Measurements from ENCODE around the gene KCNN1.

The KCNN1 gene

GRCh38 chr19:17926044-17926443 lies 40.9 kb upstream of the KCNN1 start:
- Histone ChIP-seq H3K4me3 (IDR thresholded peaks at IDR 0.05; ENCODE audit: insufficient read depth, low read depth, low read length) (no peak overlapping the region), H3K9ac (no peak overlapping the region), H3K4me2 (no peak overlapping the region), H3K27ac (no peak overlapping the region), H4K20me1 (ENCODE audit: insufficient read depth) (no peaks in the 10 kb centered on the region), H3K4me1 (ENCODE audit: low read depth, poor library complexity, severe bottlenecking) (peaks cover 21% of the 10 kb centered on the region), H2AFZ (ENCODE audit: low read depth) (no peak overlapping the region), H3K36me3 (ENCODE audit: insufficient read depth) (no peaks in the 10 kb centered on the region), H3K27me3 (ENCODE audit: insufficient read depth, low read depth) (peaks cover 40% of the 10 kb centered on the region; the same call in 1 of the 2 replicates), H3K79me2 (ENCODE audit: insufficient read depth, low read depth) (no peaks in the 10 kb centered on the region)
- no peak for TF ChIP-seq CTCF (conservative IDR thresholded peaks at IDR 0.05; ENCODE audit: low read depth, low read length)

GRCh38 chr19:17929056-17929455 lies 37.9 kb upstream of the KCNN1 start:
- H3K27ac ChIP-seq = no peak overlapping the region
- H2AFZ ChIP-seq (ENCODE audit: low read depth) = no peak overlapping the region
- H3K9ac ChIP-seq = no peak overlapping the region
- no peaks in the 10 kb centered on the region; the same call in 1 of the 2 replicates for H3K79me2 ChIP-seq (ENCODE audit: insufficient read depth, low read depth)
- peak overlapping the region; percentile 8; the same call in 1 of the 2 replicates for H3K4me2 ChIP-seq
- peaks cover 22% of the 10 kb centered on the region; the same call in 1 of the 2 replicates for H3K27me3 ChIP-seq (ENCODE audit: insufficient read depth, low read depth)
- no peak for TF ChIP-seq CTCF (conservative IDR thresholded peaks at IDR 0.05; ENCODE audit: low read depth, low read length)
- no peaks in the 10 kb centered on the region for H4K20me1 ChIP-seq (ENCODE audit: insufficient read depth)
- H3K4me3 ChIP-seq (IDR thresholded peaks at IDR 0.05; ENCODE audit: insufficient read depth, low read depth, low read length) = no peak overlapping the region
- H3K4me1 ChIP-seq (ENCODE audit: low read depth, poor library complexity, severe bottlenecking) = peaks cover 29% of the 10 kb centered on the region
- no peaks in the 10 kb centered on the region for H3K36me3 ChIP-seq (ENCODE audit: insufficient read depth)

- Histone ChIP-seq H3K4me3 (IDR thresholded peaks at IDR 0.05; ENCODE audit: insufficient read depth, low read depth, low read length) (no peak overlapping the region), H4K20me1 (ENCODE audit: insufficient read depth) (no peaks in the 10 kb centered on the region), H3K27ac (no peak overlapping the region), H3K27me3 (ENCODE audit: insufficient read depth, low read depth) (peaks cover 13% of the 10 kb centered on the region; the same call in 1 of the 2 replicates), H3K36me3 (ENCODE audit: insufficient read depth) (no peaks in the 10 kb centered on the region), H3K79me2 (ENCODE audit: insufficient read depth, low read depth) (no peaks in the 10 kb centered on the region; the same call in 1 of the 2 replicates), H2AFZ (ENCODE audit: low read depth) (peak overlapping the region; percentile 86), H3K4me1 (ENCODE audit: low read depth, poor library complexity, severe bottlenecking) (peaks cover 29% of the 10 kb centered on the region), H3K9ac (no peak overlapping the region), H3K4me2 (peak overlapping the region; percentile 69)
- no peak for TF ChIP-seq CTCF (conservative IDR thresholded peaks at IDR 0.05; ENCODE audit: low read depth, low read length)
Measured at GRCh38 chr19:17931532-17932191, 35.2 kb upstream of the KCNN1 start.

- Histone ChIP-seq H3K79me2 (ENCODE audit: insufficient read depth, low read depth) (no peaks in the 10 kb centered on the region; the same call in 1 of the 2 replicates), H3K27me3 (ENCODE audit: insufficient read depth, low read depth) (peaks cover 2% of the 10 kb centered on the region; the same call in 1 of the 2 replicates), H3K27ac (peak within 1 kb of the TSS; percentile 82), H3K4me1 (ENCODE audit: low read depth, poor library complexity, severe bottlenecking) (peaks cover 29% of the 10 kb centered on the region), H2AFZ (ENCODE audit: low read depth) (peak within 1 kb of the TSS; percentile 86), H3K4me2 (peak within 1 kb of the TSS; percentile 69), H3K36me3 (ENCODE audit: insufficient read depth) (no peaks in the 10 kb centered on the region), H3K9ac (peak within 1 kb of the TSS; percentile 88), H4K20me1 (ENCODE audit: insufficient read depth) (no peaks in the 10 kb centered on the region), H3K4me3 (IDR thresholded peaks at IDR 0.05; ENCODE audit: insufficient read depth, low read depth, low read length) (peak within 1 kb of the TSS; percentile 9)
- peak; percentile 75 for TF ChIP-seq CTCF (conservative IDR thresholded peaks at IDR 0.05; ENCODE audit: low read depth, low read length)
Measured at GRCh38 chr19:17932485-17933338, 34.2 kb upstream of the KCNN1 start, which contains the start of gene CCDC124. Gene CCDC124 (plus strand): TSS chr19:17933015. CDS start chr19:17936421, 3,406 bp downstream.

All from KMS-11 (cell line).